Neutrophil (primary cell): Measurements from ENCODE around the gene DUS2.

ENCODE experiments used
- H3K27ac ChIP-seq: fragments of 200-600 bp; sonication (generic); 2 replicates; pipeline ENCODE4 v1.5.1; 2016; ENCODE audit warnings: mild to moderate bottlenecking, moderate library complexity
- H3K27me3 ChIP-seq: fragments of 200-600 bp; sonication (generic); 2 replicates; pipeline ENCODE4 v1.6.0; 2016; ENCODE audit warnings: mild to moderate bottlenecking
- H3K36me3 ChIP-seq: fragments of 200-600 bp; sonication (generic); 2 replicates; pipeline ENCODE4 v1.5.1; 2017
- H3K4me1 ChIP-seq, 2 experiments: fragments of 200-600 bp in 1 of 2; sonication (generic) in 1 of 2; 1 replicate in 1 of 2; 2 replicates in 1 of 2; pipeline versions ENCODE4 v1.5.1 to v1.6.1; 2013 to 2016; ENCODE audit warnings: low read depth in 1 of 2, low read length in 1 of 2, mild to moderate bottlenecking in 1 of 2, moderate library complexity in 1 of 2; ENCODE audit not compliant: control insufficient read depth in 1 of 2, insufficient read depth in 1 of 2
- H3K4me3 ChIP-seq, 2 experiments: fragments of 200-600 bp in 1 of 2; sonication (generic) in 1 of 2; 1 replicate in 1 of 2; 2 replicates in 1 of 2; pipeline ENCODE4 v1.5.1; 2013 to 2016; ENCODE audit warnings: low read depth in 1 of 2, low read length in 1 of 2, mild to moderate bottlenecking in 1 of 2, moderate library complexity in 1 of 2
- H3K9me3 ChIP-seq: fragments of 200-600 bp; sonication (generic); 2 replicates; pipeline ENCODE4 v1.5.1; 2016
- TF ChIP-seq, protein P1 (sequence below): fragments of 200-600 bp; sonication (generic); IDR thresholded peaks from 2 replicates; pipeline ENCODE4 v1.5.1; 2016; ENCODE audit warnings: antibody characterized with exemption

Gene DUS2

GRCh38 chr16:68069511-68070248 lies 46.6 kb downstream of the DUS2 start:
- H3K4me3 ChIP-seq, result peak overlapping the region in 1 of 2 experiments; percentile 35
- TF ChIP-seq, protein P1, sequence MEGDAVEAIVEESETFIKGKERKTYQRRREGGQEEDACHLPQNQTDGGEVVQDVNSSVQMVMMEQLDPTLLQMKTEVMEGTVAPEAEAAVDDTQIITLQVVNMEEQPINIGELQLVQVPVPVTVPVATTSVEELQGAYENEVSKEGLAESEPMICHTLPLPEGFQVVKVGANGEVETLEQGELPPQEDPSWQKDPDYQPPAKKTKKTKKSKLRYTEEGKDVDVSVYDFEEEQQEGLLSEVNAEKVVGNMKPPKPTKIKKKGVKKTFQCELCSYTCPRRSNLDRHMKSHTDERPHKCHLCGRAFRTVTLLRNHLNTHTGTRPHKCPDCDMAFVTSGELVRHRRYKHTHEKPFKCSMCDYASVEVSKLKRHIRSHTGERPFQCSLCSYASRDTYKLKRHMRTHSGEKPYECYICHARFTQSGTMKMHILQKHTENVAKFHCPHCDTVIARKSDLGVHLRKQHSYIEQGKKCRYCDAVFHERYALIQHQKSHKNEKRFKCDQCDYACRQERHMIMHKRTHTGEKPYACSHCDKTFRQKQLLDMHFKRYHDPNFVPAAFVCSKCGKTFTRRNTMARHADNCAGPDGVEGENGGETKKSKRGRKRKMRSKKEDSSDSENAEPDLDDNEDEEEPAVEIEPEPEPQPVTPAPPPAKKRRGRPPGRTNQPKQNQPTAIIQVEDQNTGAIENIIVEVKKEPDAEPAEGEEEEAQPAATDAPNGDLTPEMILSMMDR, result no peak
- H3K27me3 ChIP-seq, result no peaks in the 10 kb centered on the region
- peaks cover 47% of the 10 kb centered on the region for H3K36me3 ChIP-seq
- H3K4me1 ChIP-seq, result peaks cover 59 to 69% of the 10 kb centered on the region in 2 experiments
- peak overlapping the region; percentile 79 for H3K27ac ChIP-seq
- H3K9me3 ChIP-seq, result no peaks in the 10 kb centered on the region

GRCh38 chr16:68070249-68070730 lies 47.2 kb downstream of the DUS2 start:
- Histone ChIP-seq H3K9me3 (no peaks in the 10 kb centered on the region), H3K27ac (peak overlapping the region; percentile 79), H3K4me1 (peaks cover 59 to 69% of the 10 kb centered on the region in 2 experiments), H3K36me3 (peaks cover 48% of the 10 kb centered on the region), H3K4me3 (peak overlapping the region in 1 of 2 experiments; percentile 35), H3K27me3 (no peaks in the 10 kb centered on the region)
- TF ChIP-seq, protein P1, result no peak

GRCh38 chr16:68070806-68071517 lies 47.9 kb downstream of the DUS2 start:
- TF ChIP-seq, protein P1, result no peak
- peaks cover 53 to 69% of the 10 kb centered on the region in 2 experiments for H3K4me1 ChIP-seq

GRCh38 chr16:68071518-68071901 lies 48.4 kb downstream of the DUS2 start:
- H3K27me3 ChIP-seq, result no peaks in the 10 kb centered on the region
- H3K4me1 ChIP-seq, result peaks cover 52 to 69% of the 10 kb centered on the region in 2 experiments
- peaks cover 53% of the 10 kb centered on the region for H3K36me3 ChIP-seq
- TF ChIP-seq, protein P1, result no peak
- no peak overlapping the region for H3K4me3 ChIP-seq
- H3K27ac ChIP-seq, result peak overlapping the region; percentile 79
- H3K9me3 ChIP-seq, result no peaks in the 10 kb centered on the region

More at GRCh38 chr16:68070806-68071517, 47.9 kb downstream of the DUS2 start:
- H3K36me3 ChIP-seq, result peaks cover 53% of the 10 kb centered on the region
- peak overlapping the region; percentile 79 for H3K27ac ChIP-seq
- H3K27me3 ChIP-seq, result no peaks in the 10 kb centered on the region
- no peaks in the 10 kb centered on the region for H3K9me3 ChIP-seq
- peak overlapping the region in 1 of 2 experiments; percentile 35 for H3K4me3 ChIP-seq

- peaks cover 52 to 73% of the 10 kb centered on the region in 2 experiments for H3K4me1 ChIP-seq
- peak overlapping the region; percentile 62 for H3K27ac ChIP-seq
- no peaks in the 10 kb centered on the region for H3K9me3 ChIP-seq
- H3K27me3 ChIP-seq, result no peaks in the 10 kb centered on the region
- TF ChIP-seq, protein P1, result no peak
- peaks cover 50% of the 10 kb centered on the region for H3K36me3 ChIP-seq
- H3K4me3 ChIP-seq, result no peak overlapping the region
These were observed 49.1 kb downstream of the DUS2 start for GRCh38 chr16:68072038-68072695.
